ENCODE results near the gene UCP2.

The UCP2 gene

DNA sequence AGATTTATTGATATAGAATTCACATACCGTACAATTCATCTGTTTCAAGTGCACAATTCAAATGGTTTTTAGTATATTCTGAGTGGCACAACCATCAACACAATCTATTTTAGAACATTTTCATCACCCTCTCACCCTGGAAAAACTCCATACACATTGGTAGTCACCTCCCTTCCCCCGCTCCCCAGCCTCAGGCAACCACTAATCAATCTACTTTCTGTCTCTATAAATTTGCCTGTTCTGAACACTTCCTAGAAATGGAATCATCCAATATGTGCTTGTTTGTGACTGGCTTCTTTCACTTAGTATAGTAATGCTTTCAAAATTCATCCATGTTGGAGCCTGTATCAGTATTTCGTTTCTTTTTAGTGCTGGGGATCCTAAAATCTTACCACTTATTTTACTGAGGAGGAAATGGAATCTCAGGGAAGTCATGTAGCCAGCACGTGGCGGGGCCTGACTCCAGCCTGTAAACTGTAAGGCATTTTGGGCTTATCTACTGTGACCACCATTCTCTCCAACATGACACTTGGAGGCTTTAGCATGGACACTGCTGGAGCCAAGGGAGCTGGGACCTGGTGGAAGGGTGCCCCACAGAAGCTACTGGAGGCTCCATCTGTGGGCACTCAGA lies 27.1 kb upstream of the UCP2 start:
- DNase-seq: peak; percentile 21

DNA sequence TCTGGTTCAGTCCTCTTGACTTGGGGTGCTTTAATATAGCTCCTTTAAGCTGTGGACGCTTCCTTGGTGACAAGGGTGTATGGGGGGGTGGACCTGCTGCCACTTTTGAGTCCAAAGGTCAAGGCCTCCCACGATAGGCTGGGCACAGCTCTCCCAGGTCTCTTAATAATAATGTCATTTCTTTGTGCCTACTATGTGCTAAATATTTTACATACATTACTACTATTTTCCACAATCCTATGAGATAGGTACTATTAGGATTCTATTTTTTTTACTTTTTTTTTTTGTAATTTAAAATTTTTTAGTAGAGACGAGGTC lies 26.5 kb upstream of the UCP2 start:
- no peak for DNase-seq

DNA sequence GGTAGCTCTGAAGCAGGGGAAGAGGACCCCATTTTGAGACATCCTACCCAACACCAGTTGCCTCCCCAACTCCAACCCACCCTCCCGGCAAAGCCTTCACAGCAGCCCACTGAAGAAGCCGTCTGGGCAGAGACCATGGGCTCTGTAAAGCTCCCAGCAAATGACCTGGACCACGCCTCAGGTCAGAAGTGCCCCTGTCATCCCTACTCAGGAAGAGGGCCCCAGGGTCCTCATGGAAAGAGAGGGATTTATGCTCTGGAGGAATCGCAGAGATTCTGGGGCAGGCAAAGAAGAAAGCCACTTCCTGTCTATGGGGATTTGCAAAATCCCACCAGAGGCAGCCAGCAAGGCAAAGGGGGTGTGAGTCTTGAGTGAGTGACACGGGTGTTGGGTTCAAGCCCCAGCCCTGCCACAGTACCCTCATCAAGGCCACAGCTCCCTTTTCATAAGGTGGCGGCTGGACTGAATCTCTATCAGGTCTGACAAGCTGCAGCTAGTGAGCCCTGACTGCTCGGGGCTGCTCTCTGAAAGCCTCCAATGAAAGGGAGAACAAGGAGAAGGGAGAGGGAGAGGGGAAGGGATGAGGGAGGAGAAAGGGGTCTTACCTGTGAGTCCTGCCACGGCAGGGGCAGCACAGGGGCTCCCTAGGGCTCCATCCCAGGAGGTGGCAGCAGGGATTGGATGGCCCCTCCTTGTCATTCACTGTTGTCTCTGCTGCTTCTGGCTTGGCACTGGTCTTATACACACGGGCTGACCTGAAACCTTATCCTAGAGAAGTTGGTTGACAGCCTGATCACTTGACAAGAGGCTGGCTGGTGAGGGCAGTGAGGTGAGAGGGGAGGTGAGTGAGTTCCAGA lies 26.0 kb upstream of the UCP2 start, which contains the start of gene UCP3:
Gene UCP3 (minus strand): TSS at position 713 of the 857 bp plus-strand sequence. CDS start 2,043 bp downstream, outside the sequence.
- DNase-seq: no peak

DNA sequence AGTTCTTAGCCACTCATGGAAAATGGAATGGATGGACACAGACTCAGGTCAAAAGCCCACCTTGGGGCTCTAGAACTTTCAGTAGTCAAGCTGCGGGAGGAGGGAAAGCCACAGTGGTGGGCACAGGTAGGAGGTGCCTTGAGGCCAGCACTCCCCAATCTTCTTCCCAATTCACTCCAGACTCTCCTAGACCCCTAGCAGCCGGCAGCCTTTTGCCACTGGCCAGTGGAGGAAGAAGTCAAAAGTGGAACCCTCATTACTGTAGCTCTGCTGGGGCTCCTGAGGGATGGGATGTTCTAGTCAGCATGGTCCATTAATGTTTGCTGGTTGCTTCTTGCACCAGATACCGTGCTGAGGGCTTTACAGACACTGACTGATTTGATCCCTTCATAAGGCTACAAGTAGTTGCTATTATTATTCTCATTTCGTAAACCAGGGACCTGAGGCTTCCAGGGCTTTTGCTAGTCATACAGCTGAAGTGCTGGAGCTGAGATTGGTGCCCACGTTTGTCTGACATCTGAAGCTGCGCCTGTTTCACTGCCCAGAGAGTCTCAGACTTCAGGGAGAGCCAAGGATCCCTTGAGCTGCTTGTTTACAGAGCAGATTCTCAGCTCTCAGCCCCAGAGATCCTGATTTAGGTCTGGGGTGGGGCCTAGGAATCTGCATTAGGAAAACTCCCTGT lies 25.2 kb upstream of the UCP2 start:
- no peak for DNase-seq

DNA sequence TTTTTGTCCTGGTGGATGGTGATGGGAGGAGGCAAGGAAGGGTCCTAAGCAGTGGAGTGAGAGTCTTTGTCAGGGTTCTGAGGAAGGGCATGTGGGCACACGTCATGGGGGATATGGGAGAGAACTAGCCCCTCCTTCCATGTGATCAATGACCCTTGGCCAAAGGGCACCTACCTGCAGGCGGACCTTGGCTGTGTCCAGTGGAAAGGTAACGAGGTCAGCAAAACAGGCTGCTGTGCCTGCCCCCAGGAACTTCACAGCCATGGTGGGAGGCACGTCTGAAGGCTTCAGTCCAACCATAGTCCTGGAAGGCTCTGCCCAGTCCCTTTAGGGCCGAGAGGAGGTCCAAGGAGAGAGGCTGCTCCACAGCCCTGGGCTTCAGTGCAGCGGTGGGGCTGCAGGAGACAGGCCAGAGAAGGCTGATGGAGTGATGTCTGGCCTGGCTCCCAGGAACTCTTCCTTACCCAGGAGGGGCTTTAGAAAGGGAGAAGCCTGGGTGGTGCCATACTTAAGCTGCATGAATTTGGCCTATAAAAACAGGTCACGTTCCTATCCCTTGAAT lies 24.2 kb upstream of the UCP2 start:
- no peak for DNase-seq

DNA sequence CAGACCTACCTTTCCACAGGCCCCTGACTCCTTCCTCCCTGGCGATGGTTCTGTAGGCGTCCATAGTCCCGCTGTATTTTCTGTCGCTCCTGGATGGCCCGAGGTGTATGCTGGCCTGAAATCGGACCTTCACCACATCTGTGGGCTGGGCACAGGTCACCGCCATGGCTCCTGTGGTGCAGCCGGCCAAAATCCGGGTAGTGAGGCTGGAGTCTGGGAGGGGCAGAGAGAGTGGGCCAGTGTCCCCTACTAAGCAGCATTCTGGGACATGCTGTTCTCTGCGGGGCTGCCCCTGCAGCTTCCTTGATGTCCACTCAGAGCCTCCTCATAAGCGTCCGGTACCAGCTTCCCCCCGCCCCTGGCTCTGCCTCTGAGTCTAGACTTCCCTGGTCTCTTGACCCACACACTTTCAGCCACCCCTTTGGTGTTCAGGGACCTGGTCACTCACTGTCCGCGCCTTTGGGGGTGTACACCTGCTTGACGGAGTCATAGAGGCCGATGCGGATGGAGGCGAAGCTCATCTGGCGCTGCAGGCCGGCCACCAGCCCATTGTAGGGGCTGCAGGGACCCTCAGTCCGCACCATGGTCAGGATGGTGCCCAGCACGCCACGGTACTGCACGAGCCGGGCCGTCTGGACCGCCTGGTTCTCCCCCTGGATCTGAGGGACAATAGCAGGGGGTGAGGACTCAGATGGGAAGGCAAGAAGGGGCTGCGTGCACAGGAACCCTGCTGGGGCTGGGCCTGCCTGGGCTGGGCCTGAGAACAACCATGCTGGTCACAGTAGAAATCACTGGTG lies 23.3 kb upstream of the UCP2 start:
- no peak for DNase-seq

DNA sequence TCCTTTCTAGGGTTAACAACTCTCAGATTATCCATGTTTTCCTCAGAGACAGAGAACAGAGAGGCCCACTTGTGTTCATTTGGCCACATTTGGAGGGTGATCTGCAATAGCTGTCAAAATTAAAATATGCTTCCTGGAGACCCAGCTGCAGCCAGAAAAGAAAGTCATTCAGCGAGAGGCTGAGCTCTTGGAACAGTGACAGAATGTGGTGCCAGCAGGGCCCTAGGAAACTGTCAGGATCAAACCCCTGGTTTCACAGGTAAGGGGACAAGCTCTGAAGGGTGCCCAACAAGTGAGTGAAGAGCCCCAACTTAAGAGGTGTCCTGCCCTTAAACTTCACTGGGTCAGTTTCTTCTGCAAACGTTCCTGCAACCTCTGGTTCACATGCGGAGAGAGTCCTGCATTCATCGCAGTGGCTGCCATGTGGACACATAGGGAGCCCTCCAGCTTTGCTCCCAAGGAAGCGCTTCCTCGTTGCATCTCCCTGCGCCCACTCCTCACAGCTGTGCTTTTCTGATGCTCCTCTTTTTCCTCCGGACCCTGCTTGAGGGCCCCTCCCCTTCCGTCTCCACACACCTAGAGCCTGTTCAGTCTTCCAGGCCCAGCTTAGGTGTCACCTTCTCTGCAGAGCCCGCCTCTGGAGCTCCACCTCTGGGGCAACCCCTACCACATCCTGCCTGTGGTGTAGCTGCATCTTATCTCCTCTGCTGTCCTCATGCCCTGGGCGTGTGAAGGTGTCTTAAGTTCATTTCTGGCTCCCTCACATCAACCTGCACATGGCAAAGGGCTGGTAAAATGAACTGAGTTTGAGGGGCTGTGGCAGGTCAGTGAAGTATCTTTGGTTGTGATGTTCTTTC lies 22.3 kb upstream of the UCP2 start:
- DNase-seq: peak; percentile 91

DNA sequence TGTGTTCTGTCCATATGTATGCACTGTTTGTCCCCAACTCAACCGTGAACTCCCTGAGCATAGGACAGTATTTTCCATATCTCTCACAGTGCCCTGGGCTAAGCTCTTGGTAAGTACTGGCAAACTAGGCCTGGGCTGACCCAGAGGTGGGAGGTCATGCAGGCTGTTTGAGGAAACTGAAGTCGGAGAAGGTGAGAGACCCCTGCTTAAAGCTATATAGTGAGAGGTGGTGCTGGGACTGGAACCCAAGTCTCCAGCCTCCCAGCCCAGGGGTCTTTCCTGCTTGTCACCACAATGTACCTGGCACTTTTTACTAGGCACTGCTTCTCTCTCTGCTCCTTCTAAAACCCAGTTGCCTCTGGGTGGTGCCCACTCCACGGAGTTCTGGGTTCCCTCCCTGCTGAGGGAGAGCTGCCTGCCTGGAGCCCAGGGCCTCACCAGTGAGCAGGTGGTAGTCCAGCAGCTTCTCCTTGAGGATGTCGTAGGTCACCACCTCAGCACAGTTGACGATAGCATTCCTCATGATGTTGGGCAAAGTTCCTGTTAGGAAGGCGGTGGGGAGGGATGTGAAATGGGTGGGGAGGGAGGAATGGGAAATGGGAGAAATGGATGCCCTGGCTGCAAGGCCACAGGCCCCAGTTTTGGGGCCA lies 21.5 kb upstream of the UCP2 start:
- no peak for DNase-seq

DNA sequence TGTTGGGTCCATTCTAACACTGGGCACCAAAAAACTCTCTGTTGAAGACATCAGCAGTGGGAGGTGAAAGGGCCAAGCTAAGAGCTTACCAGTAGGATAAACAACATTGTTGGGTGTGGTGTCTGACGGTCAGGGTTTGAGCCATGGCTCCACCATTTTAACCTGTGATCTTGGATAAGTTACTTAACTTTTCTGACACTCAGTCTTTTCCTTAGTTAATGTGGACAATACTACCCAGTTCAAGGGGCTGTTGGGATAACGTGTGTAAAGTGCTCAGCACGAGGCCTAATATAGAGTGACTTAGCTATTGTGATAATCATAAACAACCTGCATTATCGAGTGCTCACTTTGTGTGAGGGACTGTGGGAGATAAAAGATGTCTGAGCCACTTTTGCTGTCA lies 20.2 kb upstream of the UCP2 start:
- no peak for DNase-seq

DNA sequence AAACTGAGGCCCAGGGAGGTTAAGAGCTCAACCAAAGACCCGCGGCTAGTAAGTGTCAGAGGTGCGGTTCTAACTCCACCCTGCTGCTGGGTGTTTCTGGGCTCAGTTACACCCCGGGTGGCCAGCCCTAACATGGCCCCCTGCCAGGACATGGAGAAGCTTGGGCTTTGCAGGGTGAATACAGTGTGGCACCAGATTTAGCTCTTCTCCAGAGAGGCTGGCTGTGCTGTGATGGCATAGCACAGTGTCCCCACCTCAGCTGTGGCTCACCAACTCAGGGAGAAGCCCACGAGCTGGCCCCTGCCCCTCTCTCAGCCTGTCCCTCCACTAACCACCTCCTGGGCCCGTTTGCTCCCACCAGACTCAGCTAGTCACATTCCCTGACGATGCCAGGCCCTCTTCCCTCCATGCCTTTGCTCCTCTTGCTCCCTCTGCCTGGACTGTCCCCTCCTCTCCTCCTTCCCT lies 19.2 kb upstream of the UCP2 start:
- DNase-seq: no peak

DNA sequence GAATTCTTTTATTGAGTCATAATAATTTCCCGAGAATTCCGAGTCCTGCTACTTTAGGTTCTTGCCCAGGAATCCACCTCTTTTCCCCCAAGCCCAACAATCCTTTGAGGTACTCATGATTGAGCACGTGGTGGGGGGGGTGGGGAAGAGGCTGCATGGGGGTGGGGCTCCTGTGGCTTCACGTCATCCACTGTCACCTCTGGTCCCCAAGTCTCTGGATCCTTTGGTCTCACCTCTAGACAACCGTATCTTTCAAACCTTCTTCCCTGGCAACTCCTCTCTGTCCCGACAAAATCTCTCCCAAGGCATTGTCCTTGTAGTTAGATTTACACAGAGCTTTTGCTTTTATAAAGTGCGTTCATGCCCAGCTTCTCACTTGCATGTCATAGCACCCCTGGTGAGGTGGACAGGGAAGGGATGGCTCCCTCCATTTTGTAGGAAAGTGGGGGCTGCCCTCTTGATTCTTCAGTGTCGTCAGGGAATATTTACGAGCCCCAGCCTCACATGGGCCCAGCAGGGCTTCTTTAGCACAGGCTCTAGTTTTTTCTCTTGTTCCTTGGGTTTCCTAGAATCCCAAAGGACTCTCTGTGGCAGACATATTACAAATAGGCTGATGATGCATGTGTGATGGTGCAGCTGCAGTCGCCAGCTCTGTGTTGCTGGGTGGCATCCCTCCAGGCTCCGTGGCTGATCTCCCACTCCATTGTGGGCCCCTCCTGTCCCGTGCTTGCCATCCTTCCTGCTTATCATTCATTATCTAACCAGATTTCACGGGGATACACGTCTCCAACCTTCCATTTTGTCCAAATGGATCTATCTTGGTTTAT lies 17.9 kb upstream of the UCP2 start:
- no peak for DNase-seq

DNA sequence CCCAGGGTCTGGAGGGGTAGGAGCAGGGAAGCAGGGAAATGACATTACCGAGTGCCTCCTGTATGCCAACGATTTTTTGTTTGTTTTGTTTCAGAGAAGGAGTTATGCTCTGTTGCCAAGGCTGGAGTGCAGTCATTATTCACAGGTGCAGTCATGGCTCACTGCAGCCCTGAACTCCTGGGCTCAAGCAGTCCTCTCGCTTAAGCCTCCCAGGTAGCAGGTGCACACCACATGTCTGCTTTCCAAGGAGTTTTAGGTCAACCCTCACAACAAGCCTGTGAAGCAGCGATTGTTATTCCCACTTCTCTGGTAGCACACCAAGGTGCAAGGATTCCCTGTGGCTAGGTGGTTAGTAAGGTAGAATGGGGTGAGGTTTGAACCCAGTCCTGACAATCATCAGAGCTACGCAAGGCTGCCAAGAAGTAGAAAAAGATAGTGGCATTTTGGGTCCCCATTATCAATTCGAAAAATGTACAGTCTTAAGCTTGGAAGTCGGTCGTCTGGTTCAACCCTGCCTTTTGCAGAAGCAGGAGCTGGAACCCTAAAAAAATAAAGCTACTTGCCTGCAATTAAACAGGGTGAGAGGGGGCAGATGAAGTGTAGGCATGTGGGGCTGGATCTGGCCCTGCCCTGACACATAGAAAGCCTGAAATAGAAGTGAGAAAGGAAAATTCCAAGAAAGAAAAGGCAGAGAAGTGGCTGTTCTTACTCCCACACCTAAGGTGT lies 17.1 kb upstream of the UCP2 start:
- no peak for DNase-seq

DNA sequence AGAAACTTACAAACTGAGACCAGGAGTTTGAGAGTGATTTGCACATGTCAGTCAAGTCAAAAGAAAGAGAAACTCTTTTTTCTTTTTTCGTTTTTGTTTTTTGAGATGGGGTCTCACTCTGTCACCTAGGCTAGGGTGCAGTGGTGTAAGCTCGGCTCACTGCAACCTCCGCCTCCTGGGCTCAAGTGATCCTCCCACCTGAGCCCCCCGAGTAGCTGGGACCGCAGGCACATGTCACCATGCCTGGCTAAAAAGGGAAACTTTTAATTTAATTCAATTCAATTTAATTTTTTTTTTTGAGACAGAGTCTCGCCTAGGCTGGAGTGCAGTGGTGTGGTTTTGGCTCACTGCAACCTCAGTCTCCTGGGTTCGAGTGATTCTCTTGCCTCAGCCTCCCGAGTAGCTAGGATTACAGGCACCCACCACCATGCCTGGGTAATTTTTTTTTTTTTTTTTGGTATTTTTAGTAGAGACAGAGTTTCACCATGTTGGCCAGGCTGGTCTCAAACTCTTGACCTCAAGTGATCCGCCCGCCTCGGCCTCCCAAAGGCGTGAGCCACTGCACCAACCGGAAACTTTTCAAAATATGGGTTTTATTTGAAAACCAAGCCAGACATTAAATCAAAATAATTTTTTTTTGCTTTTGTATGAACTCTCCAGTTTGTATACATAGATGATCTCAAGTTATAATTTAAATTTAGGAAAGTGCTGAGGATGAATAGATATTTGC lies 16.4 kb upstream of the UCP2 start:
- DNase-seq: no peak

DNA sequence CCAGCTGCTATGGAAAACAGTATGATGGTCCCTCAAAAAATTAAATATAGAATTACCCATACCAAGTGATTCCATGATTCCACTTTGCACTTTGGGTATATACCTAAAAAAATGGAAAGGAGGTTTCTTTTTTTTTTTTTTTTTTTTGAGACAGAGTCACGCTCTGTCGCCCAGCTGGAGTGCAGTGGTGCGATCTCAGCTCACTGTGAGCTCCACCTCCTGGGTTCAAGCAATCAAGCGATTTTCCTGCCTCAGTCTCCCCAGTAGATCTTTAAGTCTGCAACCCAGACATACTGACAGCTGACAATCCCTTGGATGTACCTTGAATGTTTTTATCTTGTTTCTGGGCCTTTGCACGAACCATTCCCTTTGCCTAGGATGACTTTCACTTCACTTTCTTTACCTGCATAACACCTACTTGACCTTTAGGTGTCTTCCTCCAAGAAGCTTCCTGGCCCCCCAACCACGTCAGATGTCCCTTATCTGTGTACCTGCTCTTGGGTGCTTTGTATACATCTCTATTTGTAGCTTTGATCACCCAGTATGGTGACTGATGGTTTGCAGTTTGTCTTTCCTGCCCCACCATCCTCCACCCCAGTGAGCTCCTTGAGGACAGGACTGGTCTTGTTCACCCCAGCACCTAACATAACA lies 14.6 kb upstream of the UCP2 start:
- no peak for DNase-seq

DNA sequence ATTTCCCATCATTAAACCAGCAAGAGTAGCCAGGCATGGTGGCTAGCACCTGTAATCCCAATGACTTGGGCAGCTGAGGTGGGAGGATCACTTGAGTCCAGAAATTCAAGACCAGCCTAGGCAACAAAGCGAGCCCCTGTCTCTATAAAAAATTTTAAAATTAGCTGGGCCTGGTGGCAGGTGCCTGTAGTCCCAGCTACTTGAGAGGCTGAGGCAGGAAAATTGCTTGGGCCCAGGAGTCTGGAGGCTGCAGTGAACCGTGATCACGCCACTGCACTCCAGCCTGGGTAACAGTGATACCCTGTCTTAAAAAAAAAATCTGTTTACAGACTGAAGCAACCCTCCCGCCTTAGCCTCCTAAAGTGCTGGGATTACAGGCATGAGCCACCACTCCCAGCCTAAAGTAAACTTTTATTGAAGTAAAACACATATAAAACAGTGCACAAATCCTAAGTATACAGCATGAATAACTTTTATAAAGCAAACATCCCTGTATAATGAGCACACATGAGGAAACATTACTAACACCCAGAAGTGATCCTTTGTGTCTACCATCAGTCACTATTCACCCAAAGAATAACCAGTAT lies 13.6 kb upstream of the UCP2 start:
- no peak for DNase-seq

DNA sequence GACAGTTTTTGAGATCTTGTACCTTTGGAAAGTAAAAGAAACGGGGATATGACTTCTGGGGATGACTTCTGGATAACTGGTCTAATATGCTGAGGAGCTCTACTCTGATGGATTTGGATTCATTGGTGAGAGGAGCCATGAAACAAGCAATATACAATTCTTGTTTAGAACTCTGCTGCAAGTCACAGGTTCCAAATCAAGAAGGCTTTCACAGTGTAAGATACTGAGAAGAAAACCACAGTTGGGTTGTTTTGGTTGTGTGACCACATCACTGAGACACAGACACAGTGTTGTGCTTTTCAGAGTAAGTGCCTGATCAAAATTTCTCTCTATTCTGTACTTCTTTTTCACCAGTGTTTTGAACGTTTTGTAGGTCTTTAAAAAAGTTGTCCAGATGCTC lies 13.1 kb upstream of the UCP2 start:
- peak; percentile 70 for DNase-seq

DNA sequence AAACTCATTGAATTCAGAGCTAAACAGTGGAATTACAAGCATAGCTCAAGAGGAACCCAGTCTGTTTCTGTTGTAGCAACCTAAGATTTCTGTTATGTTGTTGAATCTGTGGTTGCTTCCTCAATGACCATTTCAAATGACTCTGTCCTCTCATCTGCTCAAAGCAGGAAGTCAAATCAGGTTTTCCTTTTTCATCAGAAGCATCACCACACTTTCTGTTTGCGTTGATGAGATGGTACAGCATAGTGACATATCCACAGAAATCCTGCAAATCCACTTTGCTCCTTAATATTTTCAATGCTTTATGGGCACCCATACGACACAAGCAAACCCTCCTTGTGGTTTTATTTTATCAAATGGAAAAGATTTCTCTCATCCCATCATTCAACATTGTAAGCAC lies 12.6 kb upstream of the UCP2 start:
- DNase-seq: peak; percentile 86

DNA sequence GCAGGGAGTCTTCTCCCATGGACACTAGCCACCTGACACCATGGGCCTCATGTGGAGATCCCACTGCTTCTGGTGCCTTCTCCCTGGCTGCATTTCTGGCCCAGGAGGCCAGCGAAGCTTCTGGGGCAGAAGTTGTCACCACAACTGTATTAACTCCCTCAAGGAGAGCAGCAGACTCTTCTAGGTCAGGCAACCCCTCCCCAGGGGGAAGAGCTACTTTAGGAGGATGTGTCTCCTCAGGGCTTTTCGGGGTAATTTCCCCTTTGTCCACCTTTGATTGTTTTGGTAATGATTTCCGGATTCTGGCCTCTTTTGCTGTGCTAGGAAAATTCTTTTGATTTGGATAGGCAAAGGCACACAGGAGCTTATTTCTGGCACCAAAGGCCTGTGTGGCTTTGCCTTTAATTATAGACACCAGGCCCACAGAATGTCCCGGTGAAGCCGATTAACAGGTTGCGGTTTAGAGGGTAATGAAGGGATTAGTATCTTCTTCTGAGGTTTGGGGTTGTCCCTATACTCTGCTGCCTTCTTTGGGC lies 8.9 kb upstream of the UCP2 start:
- no peak for DNase-seq
